CD14-positive monocyte (primary cell): ENCODE results near the gene FGF6. TPM values are rescaled to one million over a fixed set of nuclear protein-coding genes. Genes with fewer than 3 reads are reported as not detected.

Source experiments
- DNase-seq, 3 donors: peaks; one replicate each; pipeline ENCODE4 v3.0.0-alpha.2; 2011 to 2022
- H2AFZ ChIP-seq: 2 replicates; pipeline ENCODE4 v1.6.0; 2012; ENCODE audit warnings: mild to moderate bottlenecking, low read depth, low read length, inconsistent platforms; ENCODE audit not compliant: insufficient read depth, poor library complexity, severe bottlenecking
- H3K27ac ChIP-seq, 2 donors: 1 replicate in 1 of 2; 2 replicates in 1 of 2; pipeline ENCODE4 v1.5.1; 2012 to 2013; ENCODE audit warnings: low read length in 2 of 2, control low read depth in 1 of 2, inconsistent platforms in 1 of 2, low read depth in 1 of 2, mild to moderate bottlenecking in 1 of 2
- H3K27me3 ChIP-seq, 2 donors: one replicate each; pipeline versions ENCODE4 v1.6.0 to v1.6.1; 2011 to 2013; ENCODE audit warnings: low read length in 2 of 2; ENCODE audit not compliant: control insufficient read depth in 2 of 2, insufficient read depth in 2 of 2
- H3K36me3 ChIP-seq, 2 donors: replicated peaks in 1 of 2; 1 replicate in 1 of 2; 2 replicates in 1 of 2; pipeline versions ENCODE4 v1.5.1 to v1.6.1; 2012 to 2013; ENCODE audit warnings: low read length in 2 of 2, control low read depth in 1 of 2, inconsistent platforms in 1 of 2, mild to moderate bottlenecking in 1 of 2; ENCODE audit not compliant: insufficient read depth in 2 of 2, control insufficient read depth in 1 of 2
- H3K4me1 ChIP-seq, 2 donors: 1 replicate in 1 of 2; 2 replicates in 1 of 2; pipeline versions ENCODE4 v1.5.1 to v1.6.1; 2012 to 2013; ENCODE audit warnings: low read length in 2 of 2, control low read depth in 1 of 2, inconsistent platforms in 1 of 2, mild to moderate bottlenecking in 1 of 2, moderate library complexity in 1 of 2; ENCODE audit not compliant: insufficient read depth in 2 of 2, control insufficient read depth in 1 of 2
- H3K4me2 ChIP-seq: replicated peaks from 2 replicates; pipeline ENCODE3; 2012; ENCODE audit warnings: low read length, moderate library complexity, mild to moderate bottlenecking; ENCODE audit not compliant: poor library complexity, severe bottlenecking; ENCODE audit errors: extremely low read depth
- H3K4me3 ChIP-seq, 3 experiments: fragments of 200-600 bp in 1 of 3; sonication (generic) in 1 of 3; replicated peaks in 1 of 3; 1 replicate in 2 of 3; 2 replicates in 1 of 3; pipeline ENCODE4 v1.5.1; 2011 to 2013; ENCODE audit warnings: low read length in 3 of 3, mild to moderate bottlenecking in 3 of 3, control low read depth in 2 of 3, low read depth in 2 of 3, inconsistent platforms in 1 of 3, moderate library complexity in 1 of 3
- H3K79me2 ChIP-seq: 2 replicates; pipeline ENCODE4 v1.6.0; 2012; ENCODE audit warnings: mild to moderate bottlenecking, control low read depth, inconsistent platforms, low read length, moderate library complexity; ENCODE audit not compliant: insufficient read depth
- H3K9ac ChIP-seq: 2 replicates; pipeline ENCODE4 v1.6.0; 2017; ENCODE audit warnings: low read length, mild to moderate bottlenecking; ENCODE audit not compliant: insufficient read depth, poor library complexity, severe bottlenecking
- H3K9me3 ChIP-seq, 2 donors: replicated peaks in 1 of 2; 1 replicate in 1 of 2; 2 replicates in 1 of 2; pipeline versions ENCODE4 v1.5.1 to v1.6.1; 2012 to 2013; ENCODE audit warnings: low read length in 2 of 2, control low read depth in 1 of 2; ENCODE audit not compliant: control insufficient read depth in 1 of 2, insufficient read depth in 1 of 2
- H4K20me1 ChIP-seq: 2 replicates; pipeline ENCODE4 v1.6.0; 2012; ENCODE audit warnings: mild to moderate bottlenecking, low read length, control low read depth, moderate library complexity; ENCODE audit not compliant: insufficient read depth
- H3K27ac Mint-ChIP-seq, 7 donors: one replicate each; pipeline ENCODE4 v1.8.0; 2020; ENCODE audit warnings: mild to moderate bottlenecking in 7 of 7, mixed read lengths in 7 of 7, moderate library complexity in 6 of 7, inconsistent platforms in 2 of 7
- H3K27me3 Mint-ChIP-seq, 3 donors: one replicate each; pipeline ENCODE4 v1.8.0; 2021 to 2022; ENCODE audit warnings: low read depth in 3 of 3, mild to moderate bottlenecking in 3 of 3, mixed read lengths in 3 of 3, moderate library complexity in 3 of 3, inconsistent platforms in 1 of 3
- H3K36me3 Mint-ChIP-seq, 2 donors: one replicate each; pipeline ENCODE4 v1.8.0; 2020; ENCODE audit warnings: mixed read lengths in 2 of 2, inconsistent platforms in 1 of 2, mild to moderate bottlenecking in 1 of 2
- H3K4me1 Mint-ChIP-seq: one replicate; pipeline ENCODE4 v1.8.0; 2020; ENCODE audit warnings: mild to moderate bottlenecking, mixed read lengths
- H3K4me3 Mint-ChIP-seq, 2 donors: one replicate each; pipeline ENCODE4 v1.8.0; 2020; ENCODE audit warnings: mild to moderate bottlenecking in 2 of 2, mixed read lengths in 2 of 2, moderate library complexity in 1 of 2
- H3K9me3 Mint-ChIP-seq, 7 donors: one replicate each; pipeline ENCODE4 v1.8.0; 2020 to 2022; ENCODE audit warnings: mixed read lengths in 7 of 7, mild to moderate bottlenecking in 6 of 7, moderate library complexity in 6 of 7, inconsistent platforms in 2 of 7
- WGBS: methylation state at CpG from one replicate; pipeline ENCODE4 v1.1.5; 2013; ENCODE audit warnings: missing lambda C conversion rate; ENCODE audit not compliant: insufficient coverage; 5-methylcytosine and 5-hydroxymethylcytosine counted together
- intact Hi-C, 2 donors: fragments of 100-400 bp; cut with micrococcal nuclease; formaldehyde crosslinking; loops; one replicate each; pipeline versions ENCODE4 v1.15.0 to v1.15.1; 2023
- polyA plus RNA-seq, 3 donors: library from polyadenylated mRNA; depleted of rRNA in 1 of 3; unstranded in 2 of 3; stranded (reverse) in 1 of 3; fragments of 300-500 nt in 2 of 3; fragments of >200 nt in 1 of 3; fragmentation: Illumina TruSeq in 2 of 3; gene quantifications; 1 replicate in 2 of 3; 2 replicates in 1 of 3; pipeline ENCODE4 v1.2.3, GENCODE V29; 2012 to 2021
- TF ChIP-seq, protein P1 (sequence below): fragments of 200-600 bp; IDR thresholded peaks from one replicate; pipeline ENCODE4 v1.8.0; 2022; ENCODE audit warnings: antibody characterized with exemption, mild to moderate bottlenecking

Gene FGF6
- polyA plus RNA-seq, 3 donors: not detected

DNA sequence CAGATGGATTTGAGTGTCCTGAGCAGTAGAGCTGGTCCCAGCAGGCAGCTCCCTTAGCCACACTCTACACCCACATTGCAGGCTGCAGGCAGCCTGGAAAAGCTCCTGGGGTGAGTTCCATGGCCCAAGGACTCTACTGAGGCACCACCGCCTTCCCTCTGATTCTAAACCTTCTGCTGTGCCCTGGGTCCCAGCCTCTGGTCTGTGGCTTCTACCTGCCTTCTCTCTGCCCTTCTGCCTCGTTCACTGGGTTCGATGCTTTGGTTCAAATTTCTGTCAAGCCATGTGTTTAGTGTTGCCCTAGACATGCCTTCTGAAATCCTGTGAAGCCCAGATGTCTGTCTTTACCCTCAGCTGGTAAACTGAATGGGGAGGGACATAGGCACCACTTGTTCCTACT, 1.5 kb upstream of the FGF6 start:
- intact Hi-C loops: no loop called here
- TF ChIP-seq, protein P1, sequence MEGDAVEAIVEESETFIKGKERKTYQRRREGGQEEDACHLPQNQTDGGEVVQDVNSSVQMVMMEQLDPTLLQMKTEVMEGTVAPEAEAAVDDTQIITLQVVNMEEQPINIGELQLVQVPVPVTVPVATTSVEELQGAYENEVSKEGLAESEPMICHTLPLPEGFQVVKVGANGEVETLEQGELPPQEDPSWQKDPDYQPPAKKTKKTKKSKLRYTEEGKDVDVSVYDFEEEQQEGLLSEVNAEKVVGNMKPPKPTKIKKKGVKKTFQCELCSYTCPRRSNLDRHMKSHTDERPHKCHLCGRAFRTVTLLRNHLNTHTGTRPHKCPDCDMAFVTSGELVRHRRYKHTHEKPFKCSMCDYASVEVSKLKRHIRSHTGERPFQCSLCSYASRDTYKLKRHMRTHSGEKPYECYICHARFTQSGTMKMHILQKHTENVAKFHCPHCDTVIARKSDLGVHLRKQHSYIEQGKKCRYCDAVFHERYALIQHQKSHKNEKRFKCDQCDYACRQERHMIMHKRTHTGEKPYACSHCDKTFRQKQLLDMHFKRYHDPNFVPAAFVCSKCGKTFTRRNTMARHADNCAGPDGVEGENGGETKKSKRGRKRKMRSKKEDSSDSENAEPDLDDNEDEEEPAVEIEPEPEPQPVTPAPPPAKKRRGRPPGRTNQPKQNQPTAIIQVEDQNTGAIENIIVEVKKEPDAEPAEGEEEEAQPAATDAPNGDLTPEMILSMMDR: no peak
- Histone ChIP-seq H2AFZ (no peak overlapping the region), H3K27me3 (peaks cover 3 to 4% of the 10 kb centered on the region in 2 donors), H3K36me3 (no peaks in the 10 kb centered on the region), H3K9ac (no peak overlapping the region), H3K4me1 (peaks cover 0 to 10% of the 10 kb centered on the region in 2 donors), H4K20me1 (no peaks in the 10 kb centered on the region), H3K4me2 (no peak overlapping the region), H3K79me2 (no peaks in the 10 kb centered on the region), H3K4me3 (no peak overlapping the region), H3K9me3 (no peaks in the 10 kb centered on the region), H3K27ac (no peak overlapping the region)
- peak overlapping the region in 1 of 7 donors; percentile 49 for H3K27ac Mint-ChIP-seq
- H3K36me3 Mint-ChIP-seq: no peaks in the 10 kb centered on the region
- peaks cover 20 to 27% (median 26%) of the 10 kb centered on the region in 3 donors for H3K27me3 Mint-ChIP-seq
- 100% methylated on average over 3 of the region's 3 CpGs for WGBS
- peaks cover 21% of the 10 kb centered on the region for H3K4me1 Mint-ChIP-seq
- H3K4me3 Mint-ChIP-seq: no peak overlapping the region
- DNase-seq: no peak
- no peaks in the 10 kb centered on the region for H3K9me3 Mint-ChIP-seq

DNA sequence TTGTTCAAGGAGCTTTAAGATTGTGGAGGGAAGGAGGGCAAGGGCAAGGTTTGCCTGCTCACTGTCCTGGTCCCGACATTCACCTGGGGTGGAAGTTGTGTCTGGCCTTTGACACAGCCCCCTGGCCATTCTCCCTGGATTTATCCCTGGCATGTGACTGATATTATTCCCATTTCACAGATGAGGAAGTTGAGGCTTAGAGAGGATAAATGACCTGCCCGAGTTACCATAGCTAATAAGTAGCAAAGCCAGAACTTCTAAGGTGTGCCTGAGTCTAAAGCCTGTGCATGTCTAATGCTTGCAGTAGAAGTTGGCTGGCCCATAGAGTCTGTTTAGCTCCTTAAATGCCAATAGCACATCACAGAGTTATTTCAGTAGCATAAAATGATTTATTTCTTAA, 720 bp upstream of the FGF6 start:
- Mint-ChIP-seq H3K4me1 (peaks cover 15% of the 10 kb centered on the region), H3K27me3 (peaks cover 20 to 24% (median 22%) of the 10 kb centered on the region in 3 donors), H3K36me3 (no peaks in the 10 kb centered on the region), H3K27ac (no peak overlapping the region), H3K4me3 (no peak overlapping the region), H3K9me3 (no peaks in the 10 kb centered on the region)
- H3K36me3 ChIP-seq: no peaks in the 10 kb centered on the region
- no peaks in the 10 kb centered on the region for H4K20me1 ChIP-seq
- TF ChIP-seq, protein P1: no peak
- intact Hi-C loops: no loop called here
- 100% methylated on average over 1 of the region's 2 CpGs for WGBS
- H3K27me3 ChIP-seq: peaks cover 0 to 3% of the 10 kb centered on the region in 2 donors
- no peak overlapping the region for H3K9ac ChIP-seq
- no peak overlapping the region for H3K4me2 ChIP-seq
- no peak overlapping the region for H3K4me3 ChIP-seq
- H3K27ac ChIP-seq: no peak overlapping the region
- peaks cover 0 to 10% of the 10 kb centered on the region in 2 donors for H3K4me1 ChIP-seq
- no peak for DNase-seq
- H3K9me3 ChIP-seq: no peaks in the 10 kb centered on the region
- H2AFZ ChIP-seq: no peak overlapping the region
- no peaks in the 10 kb centered on the region for H3K79me2 ChIP-seq
